Measurements from ENCODE around the gene SORBS2. TPM values are rescaled to one million over a fixed set of nuclear protein-coding genes. Genes with fewer than 3 reads are reported as not detected.

SORBS2 gene
- total RNA-seq, 2 donors from 2014 or later, result 28.0 to 77.4 TPM

DNA sequence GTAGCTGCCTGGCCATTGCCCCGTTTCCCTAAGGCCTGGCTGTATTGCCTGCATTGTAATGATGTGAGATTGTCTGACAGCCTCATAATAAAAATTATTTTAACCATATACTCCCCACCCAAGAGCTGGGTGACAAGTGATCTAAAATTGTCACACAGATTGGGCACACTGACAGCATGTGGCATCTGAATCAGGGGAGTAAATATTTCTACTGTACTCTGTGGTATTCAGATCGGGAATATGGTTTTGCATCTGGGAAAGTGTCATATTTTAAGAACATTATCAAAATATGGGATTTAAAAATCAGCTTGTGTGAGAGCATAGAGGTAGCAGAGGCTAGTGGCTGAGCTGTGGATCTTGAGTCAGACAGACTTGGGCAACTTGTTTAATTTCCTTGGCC, 140.9 kb downstream of the SORBS2 start:
- intact Hi-C loops (cut with DNase I), result no loop called here
- Histone ChIP-seq H3K4me1 (no peaks in the 10 kb centered on the region), H3K9me3 (no peaks in the 10 kb centered on the region), H3K27me3 (no peaks in the 10 kb centered on the region), H3K36me3 (no peaks in the 10 kb centered on the region), H3K9ac (ENCODE audit: low read depth in 2 of 2, low read length in 2 of 2) (no peak overlapping the region), H3K27ac (no peak overlapping the region), H3K4me3 (no peak overlapping the region)
- no peak for DNase-seq
- TF ChIP-seq, protein P1, sequence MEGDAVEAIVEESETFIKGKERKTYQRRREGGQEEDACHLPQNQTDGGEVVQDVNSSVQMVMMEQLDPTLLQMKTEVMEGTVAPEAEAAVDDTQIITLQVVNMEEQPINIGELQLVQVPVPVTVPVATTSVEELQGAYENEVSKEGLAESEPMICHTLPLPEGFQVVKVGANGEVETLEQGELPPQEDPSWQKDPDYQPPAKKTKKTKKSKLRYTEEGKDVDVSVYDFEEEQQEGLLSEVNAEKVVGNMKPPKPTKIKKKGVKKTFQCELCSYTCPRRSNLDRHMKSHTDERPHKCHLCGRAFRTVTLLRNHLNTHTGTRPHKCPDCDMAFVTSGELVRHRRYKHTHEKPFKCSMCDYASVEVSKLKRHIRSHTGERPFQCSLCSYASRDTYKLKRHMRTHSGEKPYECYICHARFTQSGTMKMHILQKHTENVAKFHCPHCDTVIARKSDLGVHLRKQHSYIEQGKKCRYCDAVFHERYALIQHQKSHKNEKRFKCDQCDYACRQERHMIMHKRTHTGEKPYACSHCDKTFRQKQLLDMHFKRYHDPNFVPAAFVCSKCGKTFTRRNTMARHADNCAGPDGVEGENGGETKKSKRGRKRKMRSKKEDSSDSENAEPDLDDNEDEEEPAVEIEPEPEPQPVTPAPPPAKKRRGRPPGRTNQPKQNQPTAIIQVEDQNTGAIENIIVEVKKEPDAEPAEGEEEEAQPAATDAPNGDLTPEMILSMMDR (IDR thresholded peaks at IDR 0.05), result no peak

DNA sequence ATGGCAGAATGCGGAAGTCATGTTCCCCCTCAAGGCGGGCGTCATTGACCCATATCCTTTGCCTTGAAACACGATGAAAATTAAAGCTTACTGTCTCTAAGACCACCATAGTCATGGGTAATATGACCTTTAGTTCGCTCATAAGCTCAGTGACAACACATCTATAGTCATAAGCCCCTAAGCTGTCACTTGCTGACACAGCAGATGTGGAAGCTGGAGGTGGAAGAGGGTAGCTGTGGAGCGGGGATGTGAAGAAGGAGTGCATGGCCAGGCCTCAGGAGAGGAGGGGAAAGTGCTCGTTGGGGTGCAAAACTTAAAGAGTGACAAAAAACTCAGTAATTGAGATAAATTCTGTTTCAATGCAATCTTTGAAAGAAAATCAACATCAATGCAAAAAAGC, 142.7 kb downstream of the SORBS2 start:
- H3K9ac ChIP-seq (ENCODE audit: low read depth in 2 of 2, low read length in 2 of 2), result no peak overlapping the region
- TF ChIP-seq, protein P1 (IDR thresholded peaks at IDR 0.05), result no peak
- H3K4me3 ChIP-seq, result no peak overlapping the region
- H3K27me3 ChIP-seq, result no peaks in the 10 kb centered on the region
- H3K9me3 ChIP-seq, result no peaks in the 10 kb centered on the region
- H3K27ac ChIP-seq, result no peak overlapping the region
- intact Hi-C loops (cut with DNase I), result no loop called here
- DNase-seq, result no peak
- H3K4me1 ChIP-seq, result no peaks in the 10 kb centered on the region
- no peaks in the 10 kb centered on the region for H3K36me3 ChIP-seq

DNA sequence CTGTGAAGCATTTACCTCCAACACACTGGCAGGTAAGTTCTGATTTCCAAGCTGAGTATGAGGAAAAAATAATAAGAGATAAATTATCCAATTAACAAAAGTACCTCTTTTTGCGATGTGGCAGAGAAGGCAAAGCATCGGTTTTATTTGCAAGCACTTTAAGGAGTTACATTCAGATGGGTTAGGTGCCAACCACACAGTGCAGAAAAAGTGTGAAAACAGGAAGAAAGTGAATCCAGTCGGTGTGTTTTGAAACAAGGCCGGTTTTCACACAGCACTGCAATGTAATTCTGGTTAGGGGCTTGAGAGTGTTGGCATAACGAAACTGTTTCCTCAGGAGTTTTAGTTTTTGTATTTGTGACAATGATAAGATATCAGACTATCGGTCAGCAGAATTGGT, 145.8 kb downstream of the SORBS2 start:
- no peak overlapping the region for H3K4me3 ChIP-seq
- intact Hi-C loops (cut with DNase I), result no loop called here
- no peak overlapping the region for H3K27ac ChIP-seq
- no peak for DNase-seq
- no peaks in the 10 kb centered on the region for H3K27me3 ChIP-seq
- TF ChIP-seq, protein P1 (IDR thresholded peaks at IDR 0.05), result no peak
- no peaks in the 10 kb centered on the region for H3K4me1 ChIP-seq
- H3K9me3 ChIP-seq, result no peaks in the 10 kb centered on the region
- no peaks in the 10 kb centered on the region for H3K36me3 ChIP-seq
- no peak overlapping the region for H3K9ac ChIP-seq (ENCODE audit: low read depth in 2 of 2, low read length in 2 of 2)

DNA sequence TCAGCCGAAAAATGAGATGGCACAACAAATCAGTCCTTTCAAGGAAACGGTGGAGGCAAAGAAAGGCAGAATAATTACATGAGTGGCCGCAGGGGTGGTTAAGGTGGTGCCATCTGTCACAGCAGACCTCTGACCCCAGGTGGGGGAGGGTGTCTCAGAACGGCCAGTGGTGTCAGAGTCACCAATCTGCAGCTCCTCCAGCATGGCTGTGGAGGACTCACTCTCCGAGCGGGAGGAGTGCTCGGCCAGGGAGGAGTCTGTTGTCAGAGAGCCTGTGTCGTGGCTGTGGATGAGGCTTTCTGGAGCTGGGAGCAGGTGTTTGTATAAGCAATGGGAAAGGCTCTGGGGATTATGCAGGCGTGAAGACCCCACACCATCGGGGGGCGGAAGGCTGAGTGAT, 146.3 kb downstream of the SORBS2 start:
- H3K36me3 ChIP-seq, result no peaks in the 10 kb centered on the region
- intact Hi-C loops (cut with DNase I), result no loop called here
- no peaks in the 10 kb centered on the region for H3K27me3 ChIP-seq
- H3K4me3 ChIP-seq, result no peak overlapping the region
- H3K27ac ChIP-seq, result no peak overlapping the region
- H3K9me3 ChIP-seq, result no peaks in the 10 kb centered on the region
- no peaks in the 10 kb centered on the region for H3K4me1 ChIP-seq
- DNase-seq, result no peak
- H3K9ac ChIP-seq (ENCODE audit: low read depth in 2 of 2, low read length in 2 of 2), result no peak overlapping the region
- TF ChIP-seq, protein P1 (IDR thresholded peaks at IDR 0.05), result no peak

DNA sequence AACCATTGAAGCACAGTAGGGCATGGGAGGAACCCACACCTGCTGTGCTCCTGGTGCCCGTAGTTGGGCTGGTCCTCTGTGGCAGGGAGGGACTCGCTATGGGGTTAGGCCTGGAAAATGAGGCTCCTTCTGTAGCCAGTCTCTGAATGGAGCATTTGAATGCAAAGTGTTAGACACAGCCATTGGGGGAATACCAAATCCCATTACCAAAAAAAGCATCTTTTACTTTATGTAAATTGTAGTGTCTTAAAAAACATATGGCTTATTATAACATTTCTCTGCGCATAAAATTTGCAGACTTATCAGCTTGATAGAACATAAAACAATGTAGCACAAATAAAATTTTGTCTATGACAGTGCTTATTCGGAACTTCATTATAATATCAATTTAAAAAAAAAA, 147.5 kb downstream of the SORBS2 start:
- Histone ChIP-seq H3K9ac (ENCODE audit: low read depth in 2 of 2, low read length in 2 of 2) (no peak overlapping the region), H3K36me3 (no peaks in the 10 kb centered on the region), H3K4me1 (no peaks in the 10 kb centered on the region), H3K27ac (no peak overlapping the region), H3K9me3 (no peaks in the 10 kb centered on the region), H3K4me3 (no peak overlapping the region), H3K27me3 (no peaks in the 10 kb centered on the region)
- TF ChIP-seq, protein P1 (IDR thresholded peaks at IDR 0.05), result no peak
- DNase-seq, result no peak
- intact Hi-C loops (cut with DNase I), result no loop called here
